ENCODE data around the gene HEATR5B.
A peak's percentile ranks its signal among the peaks of the same experiment; 100 is the strongest.
"Not testable (repeated sequence)": the region's sequence is repeated elsewhere in the genome, so short reads cannot be mapped to it uniquely, and the experiment has no call there.

Gene HEATR5B

GRCh38 chr2:37061013-37061711 is 23.0 kb downstream of the HEATR5B start:
- no peak for DNase-seq

DNA sequence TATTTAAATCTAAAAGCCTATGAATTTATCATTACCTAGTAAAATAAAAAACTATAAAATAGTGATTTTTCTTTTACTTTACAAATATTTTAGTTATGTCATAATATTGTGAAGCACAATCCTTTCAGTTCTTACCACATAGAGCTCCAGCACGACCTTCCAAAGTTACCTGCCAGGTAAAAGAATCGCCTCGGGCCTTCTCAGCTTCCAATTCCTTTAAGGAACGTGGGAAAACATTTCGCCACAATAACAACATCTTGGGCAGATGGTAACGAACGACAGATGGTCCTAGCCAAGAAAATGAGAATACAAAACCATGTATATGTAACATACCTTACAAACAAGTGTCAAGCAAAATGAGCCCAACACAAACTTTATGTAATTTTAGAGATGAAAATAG is 23.7 kb downstream of the HEATR5B start:
- DNase-seq, result no peak

GRCh38 chr2:37059841-37060240 is 24.3 kb downstream of the HEATR5B start:
- DNase-seq, result no peak

- no peak for DNase-seq
Measured at GRCh38 chr2:37052600-37053332, 31.4 kb downstream of the HEATR5B start.

GRCh38 chr2:37039580-37039979 is 44.6 kb downstream of the HEATR5B start:
- DNase-seq, result no peak

DNA sequence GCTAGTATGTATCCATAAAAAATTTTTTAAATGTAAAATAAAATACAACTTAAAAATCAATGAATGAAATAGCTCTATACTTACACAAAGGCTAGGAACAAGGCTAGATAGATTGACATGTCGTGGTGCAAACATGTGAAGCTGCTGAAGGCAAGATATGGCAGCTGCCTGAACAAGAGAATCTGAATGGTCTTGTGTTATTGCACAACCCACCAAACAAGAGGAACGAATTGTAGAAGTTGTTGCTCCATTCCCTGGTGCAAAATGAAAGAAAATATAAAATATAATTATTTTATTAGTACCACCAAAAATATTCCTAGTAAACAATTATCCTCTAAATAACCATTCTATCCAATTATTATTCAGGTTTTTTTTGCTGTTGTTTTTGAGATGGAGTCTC is 46.4 kb downstream of the HEATR5B start:
- DNase-seq, result no peak

DNA sequence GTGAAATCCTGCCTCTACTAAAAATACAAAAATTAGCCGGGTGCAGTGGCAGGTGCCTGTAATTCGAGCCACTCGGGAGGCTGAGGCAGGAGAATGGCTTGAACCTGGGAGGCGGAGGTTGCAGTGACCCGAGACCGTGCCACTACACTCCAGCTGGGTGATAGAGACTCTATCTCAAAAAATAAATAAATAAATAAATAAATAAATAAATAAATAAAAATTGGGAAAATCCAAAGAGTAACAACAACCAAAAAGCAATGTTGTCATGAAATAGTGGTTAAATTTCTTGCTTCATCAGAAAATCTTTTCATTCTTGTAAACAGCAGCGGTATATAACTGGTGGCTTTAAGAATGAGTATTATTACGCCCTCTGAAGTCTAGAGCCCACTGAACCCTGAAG is 54.4 kb downstream of the HEATR5B start:
- DNase-seq, result no peak

- DNase-seq, result peak in 1 of 2 experiments; percentile 22
Measured at GRCh38 chr2:37026050-37026449, 58.1 kb downstream of the HEATR5B start.

DNA sequence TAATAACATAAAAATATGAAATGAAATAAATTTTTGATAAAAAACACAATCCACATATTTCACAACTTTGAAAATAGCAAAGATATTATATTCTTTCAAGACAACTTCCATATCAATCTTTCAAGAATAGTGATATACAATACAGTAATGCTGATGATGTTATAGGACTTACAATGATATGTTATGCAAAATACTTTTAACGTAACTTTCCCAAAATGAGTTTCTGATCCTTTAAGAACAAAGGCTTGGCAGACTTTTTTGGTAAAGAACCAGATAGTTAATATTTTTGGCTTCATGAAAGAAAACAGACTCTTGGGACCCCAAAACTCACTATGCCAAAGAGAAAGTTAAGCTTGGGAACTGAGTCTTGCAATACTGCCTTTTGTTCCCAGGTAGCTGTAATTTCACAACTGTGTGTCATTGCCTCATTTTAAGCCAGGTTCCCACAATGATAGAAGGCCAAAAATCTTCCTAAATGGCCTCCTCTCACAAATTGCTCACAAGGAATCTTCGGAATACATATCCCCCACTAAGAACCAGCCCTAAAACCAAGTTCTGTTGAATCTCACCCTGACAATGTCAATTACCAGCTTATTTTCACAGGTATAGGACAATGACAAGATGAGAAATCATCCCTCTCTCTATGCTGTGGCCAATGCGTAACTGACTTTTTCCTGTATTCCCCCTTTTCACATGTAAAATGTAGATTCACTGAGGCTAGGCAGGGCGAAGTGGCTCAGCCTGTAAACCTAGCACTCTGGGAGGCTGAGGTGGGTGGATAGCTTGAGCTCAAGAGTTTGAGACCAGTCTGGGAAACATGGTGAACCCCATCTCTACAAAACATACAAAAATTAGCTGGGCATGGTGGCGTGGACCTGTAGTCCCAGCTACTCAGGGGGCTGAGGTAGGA is 63.0 kb downstream of the HEATR5B start:
- no peak for DNase-seq

DNA sequence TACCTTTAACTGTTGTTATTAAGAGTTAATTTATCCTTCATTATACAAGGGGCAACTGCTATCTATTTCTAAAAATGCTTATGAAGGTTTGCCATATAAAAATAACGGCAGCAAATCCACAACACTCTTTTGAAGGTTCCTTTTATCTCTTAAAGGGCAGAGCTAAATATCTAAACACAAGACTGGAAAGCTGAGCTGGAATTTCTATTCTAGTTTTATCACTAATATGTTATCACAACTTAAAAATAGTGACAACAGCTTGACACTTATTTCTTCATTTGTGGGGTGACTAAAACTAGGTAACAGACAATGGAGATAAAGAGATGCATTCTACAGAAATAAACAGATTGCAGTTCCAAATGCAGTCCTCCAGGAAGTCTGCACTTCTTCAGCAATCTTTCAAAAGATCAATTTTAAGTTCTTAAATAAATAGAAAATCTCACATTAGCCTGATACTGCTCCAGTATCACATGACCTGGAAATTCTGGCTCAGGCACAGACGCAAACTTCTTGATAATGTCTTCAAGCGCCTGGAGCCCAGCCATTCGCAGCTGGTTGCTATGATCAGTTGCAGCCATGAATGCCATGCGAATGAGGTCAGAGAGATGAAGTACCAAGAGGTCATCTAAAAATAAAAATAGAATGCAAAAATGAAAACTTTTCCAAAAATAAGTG is 63.8 kb downstream of the HEATR5B start:
- DNase-seq, result no peak

DNA sequence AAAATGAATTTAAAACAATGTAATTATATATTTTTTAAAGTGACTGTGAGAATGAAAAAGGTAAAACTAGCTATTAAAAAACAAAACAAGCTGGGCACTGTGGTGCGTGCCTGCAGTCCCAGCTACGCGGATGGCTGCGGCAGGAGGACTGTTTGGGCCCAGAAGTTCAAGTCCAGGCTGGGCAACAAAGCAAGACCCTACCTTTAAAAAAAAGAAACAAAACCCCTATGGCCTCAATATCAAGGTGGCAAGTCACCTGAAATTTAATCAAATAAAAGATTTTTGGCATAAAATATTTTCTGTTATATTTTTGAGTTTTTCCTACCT is 70.9 kb downstream of the HEATR5B start:
- DNase-seq, result no peak

- no peak for DNase-seq
Measured at GRCh38 chr2:37011130-37011529, 73.0 kb downstream of the HEATR5B start.

GRCh38 chr2:37005118-37005868 is 78.9 kb downstream of the HEATR5B start:
- DNase-seq, result no peak

DNA sequence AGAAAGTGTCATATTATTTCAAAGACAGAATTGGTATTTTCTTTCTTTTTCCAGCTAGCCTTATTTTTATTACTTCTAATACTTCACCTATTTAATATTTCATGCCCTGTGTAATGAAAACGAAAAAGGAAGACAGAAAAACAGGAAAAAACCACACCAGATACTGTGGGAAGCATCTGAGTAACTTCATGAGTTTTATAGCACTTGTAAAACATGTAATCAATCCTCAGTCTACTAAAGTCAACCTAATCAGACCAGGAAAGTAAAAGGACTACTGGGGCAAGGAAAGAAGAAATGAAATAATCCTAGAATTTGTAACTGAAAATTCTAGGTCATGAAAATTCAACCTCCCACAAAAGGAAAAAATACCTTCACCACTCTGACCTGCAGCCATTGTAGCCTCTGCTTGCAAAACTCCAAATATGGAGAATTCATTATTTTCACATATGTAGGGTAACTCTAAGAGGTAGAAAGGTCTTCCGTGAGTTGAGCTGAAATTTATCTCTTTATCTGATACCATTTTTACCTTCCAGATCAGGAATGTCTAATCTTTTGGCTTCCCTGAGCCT is 83.1 kb downstream of the HEATR5B start:
- no peak for DNase-seq

DNA sequence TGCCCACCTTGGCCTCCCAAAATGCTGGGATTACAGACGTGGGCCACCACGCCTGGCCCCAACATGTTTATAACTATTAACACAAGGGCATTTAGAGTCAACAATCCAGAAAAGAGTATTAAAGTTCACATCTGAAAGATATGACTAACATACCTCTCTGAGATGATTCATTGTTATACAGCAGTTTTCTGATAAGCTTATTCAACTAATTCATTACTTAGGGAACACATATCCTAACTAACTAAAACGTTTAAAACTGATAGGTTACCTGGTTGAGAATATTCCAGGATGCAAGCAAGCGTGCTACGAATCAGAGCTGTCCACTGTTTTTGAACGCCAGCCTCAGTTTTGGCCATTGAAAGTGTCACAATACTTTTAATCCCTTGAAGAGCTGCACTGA is 83.9 kb downstream of the HEATR5B start:
- DNase-seq, result no peak

DNA sequence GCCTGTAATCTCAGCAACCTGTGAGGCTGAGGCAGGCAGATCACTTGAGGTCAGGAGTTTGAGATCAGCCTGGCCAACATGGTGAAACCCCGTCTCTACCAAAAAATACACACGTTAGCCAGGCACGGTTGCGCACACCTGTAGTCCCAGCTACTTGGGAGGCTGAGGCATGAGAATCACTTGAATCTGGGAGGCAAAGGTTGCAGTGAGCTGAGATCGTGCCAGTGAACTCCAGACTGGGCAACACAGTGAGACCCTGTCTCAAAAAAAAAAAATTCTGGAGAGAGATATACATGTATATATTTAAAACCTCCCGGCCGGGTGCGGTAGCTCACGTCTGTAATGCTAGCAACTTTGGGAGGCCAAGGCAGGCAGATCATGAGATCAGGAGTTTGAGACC is 84.8 kb downstream of the HEATR5B start:
- not testable (repeated sequence) for DNase-seq

DNA sequence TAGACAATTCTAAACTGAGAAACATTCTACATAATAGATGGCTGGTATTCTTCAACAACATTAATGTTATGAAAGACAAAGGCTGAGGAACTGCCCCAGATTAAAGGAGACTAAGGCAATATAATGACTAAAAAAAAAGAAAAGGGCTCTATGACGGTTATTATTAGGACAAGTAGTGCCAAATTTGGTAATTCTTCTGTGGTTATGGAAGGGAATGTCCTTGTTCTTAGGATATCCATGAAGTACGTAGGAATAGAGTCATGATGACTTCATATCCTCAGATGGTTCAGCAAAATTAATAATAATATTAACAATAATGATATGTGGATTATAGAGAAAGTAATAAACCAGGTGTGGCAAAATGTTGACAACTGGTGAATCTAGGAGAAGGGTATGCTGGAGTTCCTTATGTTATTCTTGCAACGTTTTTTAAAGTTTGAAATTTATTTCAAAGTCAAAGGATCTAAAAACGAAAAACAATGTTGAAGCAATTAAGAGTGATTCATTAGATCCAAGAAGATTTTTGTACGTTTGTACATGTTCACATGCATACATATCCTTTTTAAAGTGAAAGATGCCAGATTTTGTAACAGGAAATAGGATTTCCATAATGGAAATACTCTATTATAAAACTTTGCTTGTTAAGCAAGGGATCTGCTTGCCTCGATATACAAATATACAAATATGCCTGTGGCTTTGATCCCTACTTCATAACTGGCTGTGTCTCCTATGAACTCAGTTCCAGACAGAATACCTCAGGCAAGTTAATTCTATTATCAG is 90.1 kb downstream of the HEATR5B start:
- no peak for DNase-seq

DNA sequence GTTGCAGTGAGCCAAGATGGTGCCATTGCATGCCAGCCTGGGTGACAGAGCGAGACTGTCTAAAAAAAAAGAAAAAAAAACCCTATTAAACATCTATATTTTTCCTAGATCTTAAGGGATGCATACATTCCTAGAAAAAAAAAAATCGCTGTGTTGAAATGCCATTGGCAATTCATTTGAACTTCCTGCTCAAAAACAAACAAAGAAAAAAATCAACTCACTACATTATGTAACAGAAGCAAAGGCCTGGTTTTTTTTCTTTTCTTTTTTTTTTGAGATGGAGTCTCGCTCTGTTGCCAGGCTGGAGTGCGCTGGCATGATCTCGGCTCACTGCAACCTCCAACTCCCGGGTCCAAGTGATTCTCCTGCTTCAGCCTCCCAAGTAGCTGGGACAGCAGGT is 96.2 kb downstream of the HEATR5B start:
- no peak for DNase-seq

DNA sequence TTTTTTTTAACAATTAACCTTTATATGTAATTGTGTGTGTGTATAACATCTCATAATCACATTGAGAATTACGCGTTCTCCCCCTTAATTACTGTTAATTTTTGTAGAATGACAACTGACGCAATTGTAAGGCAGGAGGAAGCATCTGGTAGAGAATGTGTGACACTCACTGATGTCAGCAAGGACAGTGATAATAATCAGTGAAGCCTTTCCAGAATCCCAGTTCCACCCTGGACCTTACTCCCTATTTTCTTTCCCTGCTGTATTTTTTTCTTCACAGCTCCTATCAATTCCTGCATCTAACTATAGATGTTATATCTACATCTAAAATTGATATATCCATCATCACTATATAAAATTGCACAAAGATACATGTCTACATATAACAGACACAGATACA is 101.7 kb downstream of the HEATR5B start:
- no peak for DNase-seq

- no peak for DNase-seq
Measured at GRCh38 chr2:36981911-36982310, 102.3 kb downstream of the HEATR5B start.

DNA sequence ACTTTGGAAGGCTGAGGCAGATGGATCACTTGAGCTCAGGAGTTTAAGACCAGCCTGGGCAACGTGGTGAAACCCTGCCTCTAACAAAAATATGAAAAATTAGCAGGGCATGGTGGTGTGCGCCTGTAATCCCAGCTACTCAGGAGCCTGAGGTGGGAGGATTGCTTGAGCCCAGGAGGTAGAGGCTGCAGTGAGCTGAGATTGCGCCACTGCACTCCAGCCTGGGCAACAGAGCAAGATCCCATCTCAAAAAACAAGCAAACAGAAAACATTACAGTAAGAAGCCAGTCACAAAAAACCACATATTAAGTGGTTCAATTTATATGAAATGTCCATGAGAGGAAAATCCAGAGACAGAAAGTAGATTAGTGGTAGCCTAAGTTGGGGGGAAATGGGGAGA is 105.2 kb downstream of the HEATR5B start:
- DNase-seq, result not testable (repeated sequence)

Data from SW 1271 (cell line).